Measurements from ENCODE around the gene NBAS.

The NBAS gene

DNA sequence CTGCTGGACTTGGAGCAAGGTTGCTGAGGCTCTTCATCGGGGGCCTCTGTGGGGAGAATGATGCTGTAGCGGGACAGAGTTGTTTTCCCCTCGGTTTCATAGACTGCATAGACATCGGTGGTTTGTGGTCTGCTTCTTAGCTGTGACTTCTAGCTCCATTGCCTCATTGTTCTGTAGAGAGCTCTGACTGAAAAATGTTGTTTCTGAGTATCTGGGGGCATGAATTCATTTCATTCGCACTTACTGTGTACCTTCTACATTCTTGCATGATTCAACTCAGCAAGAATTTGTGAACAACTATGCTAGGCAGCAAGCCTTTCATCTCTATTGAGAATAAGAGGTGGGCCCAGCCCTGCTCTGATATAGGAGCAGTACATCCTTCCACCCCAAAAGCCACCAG lies 406.8 kb downstream of the NBAS start:
- Histone ChIP-seq H3K27ac (ENCODE audit: low read depth, low read length) (no peak overlapping the region), H3K4me1 (ENCODE audit: insufficient read depth, low read length) (no peaks in the 10 kb centered on the region), H3K9me3 (ENCODE audit: low read length) (no peaks in the 10 kb centered on the region), H3K36me3 (ENCODE audit: insufficient read depth, low read length) (no peaks in the 10 kb centered on the region), H3K4me3 (ENCODE audit: low read depth in 1 of 2, low read length in 2 of 2) (no peak overlapping the region), H3K27me3 (ENCODE audit: control insufficient read depth in 1 of 2, insufficient read depth in 2 of 2, low read length in 2 of 2) (no peaks in the 10 kb centered on the region), H3K9ac (ENCODE audit: low read length) (no peak overlapping the region)

DNA sequence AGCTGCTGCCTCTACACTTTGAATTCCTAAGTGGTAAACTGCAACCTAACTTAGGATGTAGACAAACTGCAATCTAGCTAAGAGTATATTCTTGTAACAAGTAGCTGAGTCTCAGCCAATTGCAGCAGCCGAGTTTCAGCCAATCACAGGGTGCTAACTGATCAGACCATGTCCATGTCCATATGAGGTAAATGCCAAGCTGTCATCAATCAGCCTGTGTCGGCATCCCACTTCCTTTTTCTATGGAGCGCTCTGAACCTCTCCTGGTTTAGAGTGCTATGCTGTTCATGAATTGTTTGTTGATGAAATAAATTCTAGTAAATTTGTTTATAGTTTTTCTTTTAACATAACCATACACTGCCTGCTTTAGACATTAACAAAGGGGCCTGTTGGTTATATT lies 408.8 kb downstream of the NBAS start:
- Histone ChIP-seq H3K36me3 (ENCODE audit: insufficient read depth, low read length) (no peaks in the 10 kb centered on the region), H3K4me3 (ENCODE audit: low read depth in 1 of 2, low read length in 2 of 2) (no peak overlapping the region), H3K9me3 (ENCODE audit: low read length) (no peaks in the 10 kb centered on the region), H3K4me1 (ENCODE audit: insufficient read depth, low read length) (no peaks in the 10 kb centered on the region), H3K27ac (ENCODE audit: low read depth, low read length) (no peak overlapping the region), H3K9ac (ENCODE audit: low read length) (no peak overlapping the region), H3K27me3 (ENCODE audit: control insufficient read depth in 1 of 2, insufficient read depth in 2 of 2, low read length in 2 of 2) (no peaks in the 10 kb centered on the region)

DNA sequence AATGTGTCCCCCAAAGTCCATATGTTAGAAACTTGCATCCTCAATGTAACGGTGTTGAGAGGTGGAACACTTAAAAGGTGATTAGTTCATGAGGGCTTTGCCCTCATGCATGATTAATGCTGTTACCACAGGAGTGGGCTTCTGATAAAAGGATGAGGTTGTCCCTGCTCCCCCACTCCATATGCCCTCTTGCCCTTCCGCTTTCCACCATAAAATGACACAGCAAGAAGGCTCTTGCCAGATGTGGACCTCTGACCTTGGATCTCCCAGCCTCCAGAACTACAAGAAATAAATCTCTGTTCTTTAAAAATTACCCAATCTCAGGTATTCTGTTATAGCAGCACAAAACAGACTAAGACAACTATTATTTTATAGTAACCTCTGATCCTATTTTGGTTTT lies 412.1 kb downstream of the NBAS start:
- no peaks in the 10 kb centered on the region for H3K36me3 ChIP-seq (ENCODE audit: insufficient read depth, low read length)
- no peaks in the 10 kb centered on the region for H3K4me1 ChIP-seq (ENCODE audit: insufficient read depth, low read length)
- H3K9me3 ChIP-seq (ENCODE audit: low read length) = no peaks in the 10 kb centered on the region
- no peak overlapping the region for H3K9ac ChIP-seq (ENCODE audit: low read length)
- no peak overlapping the region for H3K27ac ChIP-seq (ENCODE audit: low read depth, low read length)
- H3K4me3 ChIP-seq (ENCODE audit: low read depth in 1 of 2, low read length in 2 of 2) = no peak overlapping the region
- H3K27me3 ChIP-seq (ENCODE audit: control insufficient read depth in 1 of 2, insufficient read depth in 2 of 2, low read length in 2 of 2) = no peaks in the 10 kb centered on the region

DNA sequence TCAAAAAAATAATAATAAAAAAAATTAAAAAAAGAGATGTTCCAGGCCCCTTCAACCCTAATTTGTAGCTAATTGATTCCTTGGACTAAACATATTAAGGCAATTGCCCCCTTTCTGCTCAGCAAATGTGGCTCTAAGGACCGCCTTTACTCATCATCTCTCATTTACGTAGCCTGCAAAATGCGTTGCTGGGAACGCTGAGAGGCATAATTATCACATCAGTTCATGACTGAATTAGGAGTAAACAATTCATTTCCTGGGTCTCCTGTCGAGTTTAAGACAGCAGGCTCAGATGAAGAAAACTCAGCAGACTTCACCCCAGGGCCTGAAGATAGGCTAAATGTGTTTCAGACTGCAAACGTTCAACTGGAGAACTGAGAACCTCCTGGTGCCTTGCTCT lies 413.5 kb downstream of the NBAS start:
- Histone ChIP-seq H3K9ac (ENCODE audit: low read length) (no peak overlapping the region), H3K27ac (ENCODE audit: low read depth, low read length) (no peak overlapping the region), H3K9me3 (ENCODE audit: low read length) (no peaks in the 10 kb centered on the region), H3K4me3 (ENCODE audit: low read depth in 1 of 2, low read length in 2 of 2) (no peak overlapping the region), H3K27me3 (ENCODE audit: control insufficient read depth in 1 of 2, insufficient read depth in 2 of 2, low read length in 2 of 2) (no peaks in the 10 kb centered on the region), H3K36me3 (ENCODE audit: insufficient read depth, low read length) (no peaks in the 10 kb centered on the region), H3K4me1 (ENCODE audit: insufficient read depth, low read length) (no peaks in the 10 kb centered on the region)

DNA sequence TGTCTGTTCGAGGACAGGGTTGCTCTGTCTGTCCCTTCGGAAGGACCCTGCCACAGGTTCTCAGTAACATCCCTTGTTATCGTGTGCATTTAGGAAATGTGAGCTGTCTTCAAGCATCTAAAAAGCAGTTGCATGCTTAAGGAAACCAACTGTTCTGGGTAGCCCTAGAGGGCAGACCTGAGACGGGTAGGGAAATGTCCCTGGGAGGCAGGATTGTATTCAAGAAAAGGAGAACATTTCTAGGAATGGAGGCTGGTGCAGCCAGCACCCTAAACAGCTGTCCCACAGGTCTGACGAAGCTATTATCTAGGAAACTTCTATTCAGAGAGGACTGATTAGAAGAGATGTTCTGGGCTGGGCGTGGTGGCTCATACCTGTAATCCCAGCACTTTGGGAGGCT lies 414.2 kb downstream of the NBAS start:
- Histone ChIP-seq H3K9me3 (ENCODE audit: low read length) (no peaks in the 10 kb centered on the region), H3K4me3 (ENCODE audit: low read depth in 1 of 2, low read length in 2 of 2) (no peak overlapping the region), H3K36me3 (ENCODE audit: insufficient read depth, low read length) (no peaks in the 10 kb centered on the region), H3K27ac (ENCODE audit: low read depth, low read length) (no peak overlapping the region), H3K4me1 (ENCODE audit: insufficient read depth, low read length) (no peaks in the 10 kb centered on the region), H3K9ac (ENCODE audit: low read length) (no peak overlapping the region), H3K27me3 (ENCODE audit: control insufficient read depth in 1 of 2, insufficient read depth in 2 of 2, low read length in 2 of 2) (no peaks in the 10 kb centered on the region)

DNA sequence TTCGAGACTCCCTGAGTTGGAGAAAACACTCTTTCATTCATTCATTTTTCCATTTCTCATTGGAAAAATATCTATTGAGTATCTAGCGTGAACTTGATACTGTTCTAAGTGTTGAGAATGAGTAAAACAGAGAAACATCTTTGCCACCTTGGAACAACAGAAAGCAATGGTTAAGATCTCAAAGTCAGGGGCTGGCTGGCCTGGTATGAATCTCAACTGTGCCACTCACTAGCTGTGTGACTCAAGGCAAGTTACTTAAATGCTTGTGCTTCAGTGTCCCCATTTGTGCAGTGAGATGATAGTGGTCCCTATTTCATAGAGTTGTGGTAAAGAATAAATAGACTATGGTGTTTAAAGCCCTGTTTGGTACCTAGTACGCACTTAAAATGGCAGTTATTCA lies 415.2 kb downstream of the NBAS start:
- Histone ChIP-seq H3K9ac (ENCODE audit: low read length) (no peak overlapping the region), H3K36me3 (ENCODE audit: insufficient read depth, low read length) (no peaks in the 10 kb centered on the region), H3K9me3 (ENCODE audit: low read length) (no peaks in the 10 kb centered on the region), H3K4me1 (ENCODE audit: insufficient read depth, low read length) (no peaks in the 10 kb centered on the region), H3K4me3 (ENCODE audit: low read depth in 1 of 2, low read length in 2 of 2) (no peak overlapping the region), H3K27ac (ENCODE audit: low read depth, low read length) (no peak overlapping the region), H3K27me3 (ENCODE audit: control insufficient read depth in 1 of 2, insufficient read depth in 2 of 2, low read length in 2 of 2) (no peaks in the 10 kb centered on the region)

DNA sequence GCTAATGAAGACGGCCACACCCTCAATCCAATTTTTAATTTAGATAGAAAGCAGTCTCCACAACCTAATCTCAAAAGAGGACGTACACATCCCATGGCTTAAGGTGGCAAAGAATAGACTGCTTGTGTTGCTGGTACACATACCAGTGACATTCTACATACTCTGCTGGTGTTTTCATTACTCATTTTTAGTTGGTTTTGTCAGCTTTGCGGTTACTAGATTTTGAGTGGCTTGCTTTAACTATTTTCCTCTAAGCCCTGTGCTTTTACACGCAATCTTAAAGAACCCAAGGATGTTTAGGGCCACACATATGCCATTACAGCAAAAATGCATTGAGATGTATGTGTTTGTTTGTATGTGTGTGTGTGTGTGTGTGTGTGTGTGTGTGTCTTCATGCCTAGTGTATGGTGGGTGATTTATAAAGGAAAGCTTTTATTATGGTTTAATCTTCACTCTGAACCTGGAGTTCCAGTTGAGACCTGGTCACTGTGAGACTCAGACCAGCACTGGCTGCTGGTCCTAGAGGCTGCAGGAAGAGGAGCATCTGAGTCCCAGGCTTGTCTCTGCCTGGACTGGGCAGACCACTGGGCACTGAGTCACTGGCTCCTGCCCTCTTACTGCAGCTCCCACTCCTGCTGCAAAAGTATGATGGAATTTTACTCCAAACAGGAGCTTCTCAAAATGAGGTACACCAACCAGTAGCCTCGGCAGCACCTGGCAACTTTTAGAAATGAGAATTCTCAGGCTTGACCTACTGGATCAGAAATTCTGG lies 415.9 kb downstream of the NBAS start:
- no peaks in the 10 kb centered on the region for H3K36me3 ChIP-seq (ENCODE audit: insufficient read depth, low read length)
- no peak overlapping the region for H3K27ac ChIP-seq (ENCODE audit: low read depth, low read length)
- no peaks in the 10 kb centered on the region for H3K9me3 ChIP-seq (ENCODE audit: low read length)
- H3K4me1 ChIP-seq (ENCODE audit: insufficient read depth, low read length) = no peaks in the 10 kb centered on the region
- H3K9ac ChIP-seq (ENCODE audit: low read length) = no peak overlapping the region
- H3K27me3 ChIP-seq (ENCODE audit: control insufficient read depth in 1 of 2, insufficient read depth in 2 of 2, low read length in 2 of 2) = no peaks in the 10 kb centered on the region
- H3K4me3 ChIP-seq (ENCODE audit: low read depth in 1 of 2, low read length in 2 of 2) = no peak overlapping the region

DNA sequence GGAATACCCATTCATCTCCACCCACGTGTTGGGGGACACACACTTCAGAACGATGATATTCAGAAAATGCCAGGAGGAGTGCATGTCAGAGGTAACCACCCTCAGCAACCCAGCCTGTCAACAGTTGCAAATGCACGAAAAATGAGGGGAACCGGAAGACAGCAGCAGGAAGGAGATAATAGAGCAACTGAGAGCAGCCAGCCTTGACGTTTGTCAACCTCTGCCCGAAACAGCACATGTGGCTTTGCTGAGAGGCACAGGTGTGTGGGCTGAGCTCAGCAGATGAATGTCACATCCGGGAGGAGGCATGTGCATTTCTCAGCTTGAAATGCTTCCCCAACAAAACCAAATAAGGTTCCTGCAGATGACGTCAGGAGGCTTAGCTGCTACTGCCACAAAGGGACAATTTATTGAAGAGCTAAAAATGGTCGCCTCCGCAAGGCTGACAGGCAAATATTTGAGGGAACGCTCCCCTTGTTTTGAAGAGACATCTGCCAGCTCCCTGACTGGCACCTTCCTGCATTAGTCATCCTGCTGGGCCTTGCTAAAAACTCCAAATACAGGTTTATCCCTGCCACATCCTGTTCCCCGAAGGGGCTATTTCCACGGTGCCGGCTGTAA lies 419.0 kb downstream of the NBAS start:
- no peak overlapping the region for H3K27ac ChIP-seq (ENCODE audit: low read depth, low read length)
- H3K9me3 ChIP-seq (ENCODE audit: low read length) = no peaks in the 10 kb centered on the region
- no peak overlapping the region for H3K9ac ChIP-seq (ENCODE audit: low read length)
- no peaks in the 10 kb centered on the region for H3K36me3 ChIP-seq (ENCODE audit: insufficient read depth, low read length)
- no peaks in the 10 kb centered on the region for H3K27me3 ChIP-seq (ENCODE audit: control insufficient read depth in 1 of 2, insufficient read depth in 2 of 2, low read length in 2 of 2)
- no peak overlapping the region for H3K4me3 ChIP-seq (ENCODE audit: low read depth in 1 of 2, low read length in 2 of 2)
- H3K4me1 ChIP-seq (ENCODE audit: insufficient read depth, low read length) = no peaks in the 10 kb centered on the region

DNA sequence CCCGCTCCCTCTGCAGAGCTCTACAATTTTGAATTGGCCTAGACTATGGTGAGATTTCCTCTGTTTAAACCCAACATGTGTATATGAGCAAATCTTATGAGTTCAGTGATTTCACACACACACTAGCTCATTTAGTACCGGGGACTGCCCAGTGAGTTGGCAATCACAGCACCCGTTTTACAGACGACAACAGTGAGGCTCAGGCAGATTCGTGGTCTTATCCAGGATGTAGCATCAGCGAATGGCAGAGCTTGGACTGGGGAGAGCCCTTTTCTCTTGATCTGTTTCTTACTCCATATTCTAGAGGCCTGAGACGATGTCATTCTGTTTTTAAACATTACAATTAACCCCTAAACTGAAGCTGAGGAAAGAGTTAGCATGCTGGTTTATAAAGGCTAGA lies 419.9 kb downstream of the NBAS start:
- H3K4me3 ChIP-seq (ENCODE audit: low read depth in 1 of 2, low read length in 2 of 2) = no peak overlapping the region
- H3K9ac ChIP-seq (ENCODE audit: low read length) = no peak overlapping the region
- no peaks in the 10 kb centered on the region for H3K4me1 ChIP-seq (ENCODE audit: insufficient read depth, low read length)
- H3K27me3 ChIP-seq (ENCODE audit: control insufficient read depth in 1 of 2, insufficient read depth in 2 of 2, low read length in 2 of 2) = no peaks in the 10 kb centered on the region
- no peak overlapping the region for H3K27ac ChIP-seq (ENCODE audit: low read depth, low read length)
- no peaks in the 10 kb centered on the region for H3K36me3 ChIP-seq (ENCODE audit: insufficient read depth, low read length)
- H3K9me3 ChIP-seq (ENCODE audit: low read length) = no peaks in the 10 kb centered on the region

DNA sequence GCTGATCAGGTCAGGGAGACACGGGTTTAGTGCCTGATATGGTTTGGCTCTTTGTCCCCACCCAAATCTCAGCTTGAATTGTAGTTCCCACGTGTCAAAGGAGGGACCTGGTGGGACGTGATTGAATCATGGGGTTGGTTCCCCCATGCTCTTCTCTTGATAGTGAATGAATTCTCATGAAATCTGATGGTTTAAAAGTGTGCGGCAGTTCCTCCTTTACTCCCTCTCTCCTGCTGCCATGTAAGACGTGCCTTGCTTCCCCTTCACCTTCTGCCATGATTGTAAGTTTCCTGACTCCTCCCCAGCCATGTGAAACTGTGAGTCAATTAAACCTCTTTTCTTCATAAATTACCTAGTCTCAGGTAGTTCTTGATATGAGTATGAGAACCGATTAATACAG lies 424.5 kb downstream of the NBAS start:
- Histone ChIP-seq H3K27ac (ENCODE audit: low read depth, low read length) (no peak overlapping the region), H3K9me3 (ENCODE audit: low read length) (no peaks in the 10 kb centered on the region), H3K4me1 (ENCODE audit: insufficient read depth, low read length) (no peaks in the 10 kb centered on the region), H3K4me3 (ENCODE audit: low read depth in 1 of 2, low read length in 2 of 2) (no peak overlapping the region), H3K36me3 (ENCODE audit: insufficient read depth, low read length) (no peaks in the 10 kb centered on the region), H3K9ac (ENCODE audit: low read length) (no peak overlapping the region), H3K27me3 (ENCODE audit: control insufficient read depth in 1 of 2, insufficient read depth in 2 of 2, low read length in 2 of 2) (no peaks in the 10 kb centered on the region)

DNA sequence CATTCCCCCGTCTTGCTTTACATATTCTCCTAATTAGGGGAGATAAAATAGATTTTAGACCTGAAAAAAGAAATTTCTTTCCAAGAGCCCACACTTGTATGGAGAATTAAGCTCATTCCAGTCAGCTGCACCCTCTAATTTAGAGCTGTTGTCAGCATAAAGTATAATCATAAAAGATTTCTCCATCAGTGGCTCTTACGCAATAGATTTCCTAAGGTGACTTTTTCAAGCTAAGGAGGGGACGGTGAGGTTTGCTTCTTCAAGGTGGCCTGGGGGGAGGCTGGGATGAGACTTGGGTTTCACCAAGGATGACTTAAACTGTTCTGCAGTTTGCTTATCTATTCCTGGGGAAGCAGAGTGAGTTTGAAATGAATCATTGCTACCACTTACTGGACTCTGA lies 426.2 kb downstream of the NBAS start:
- no peak overlapping the region for H3K27ac ChIP-seq (ENCODE audit: low read depth, low read length)
- H3K36me3 ChIP-seq (ENCODE audit: insufficient read depth, low read length) = no peaks in the 10 kb centered on the region
- H3K27me3 ChIP-seq (ENCODE audit: control insufficient read depth in 1 of 2, insufficient read depth in 2 of 2, low read length in 2 of 2) = no peaks in the 10 kb centered on the region
- H3K9ac ChIP-seq (ENCODE audit: low read length) = no peak overlapping the region
- no peak overlapping the region for H3K4me3 ChIP-seq (ENCODE audit: low read depth in 1 of 2, low read length in 2 of 2)
- no peaks in the 10 kb centered on the region for H3K4me1 ChIP-seq (ENCODE audit: insufficient read depth, low read length)
- no peaks in the 10 kb centered on the region for H3K9me3 ChIP-seq (ENCODE audit: low read length)

DNA sequence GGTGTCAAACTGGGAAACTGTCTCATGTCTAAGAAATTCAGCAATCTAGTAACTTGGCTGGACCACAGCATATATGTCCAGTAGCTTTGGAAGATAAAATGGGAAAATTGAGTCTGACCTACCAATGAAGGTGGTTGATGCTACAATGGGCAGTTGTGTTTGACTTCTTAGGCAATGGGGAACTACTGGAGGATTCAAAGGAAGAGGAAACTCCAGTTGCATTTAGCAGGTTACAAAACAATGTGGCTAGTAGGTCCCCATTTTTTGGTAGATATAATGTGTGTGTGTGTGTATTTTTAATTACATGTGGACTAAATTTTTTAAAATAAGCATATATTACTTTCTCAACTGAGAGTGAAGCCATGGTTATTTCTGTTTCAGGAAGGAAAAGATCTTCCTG lies 427.7 kb downstream of the NBAS start:
- Histone ChIP-seq H3K36me3 (ENCODE audit: insufficient read depth, low read length) (no peaks in the 10 kb centered on the region), H3K27me3 (ENCODE audit: control insufficient read depth in 1 of 2, insufficient read depth in 2 of 2, low read length in 2 of 2) (no peaks in the 10 kb centered on the region), H3K9me3 (ENCODE audit: low read length) (no peaks in the 10 kb centered on the region), H3K4me1 (ENCODE audit: insufficient read depth, low read length) (no peaks in the 10 kb centered on the region), H3K9ac (ENCODE audit: low read length) (no peak overlapping the region), H3K27ac (ENCODE audit: low read depth, low read length) (no peak overlapping the region), H3K4me3 (ENCODE audit: low read depth in 1 of 2, low read length in 2 of 2) (no peak overlapping the region)
